IMR-90 (cell line): ENCODE results near the gene PBX4. TPM values are rescaled to one million over a fixed set of nuclear protein-coding genes. Genes with fewer than 3 reads are reported as not detected.

Experiments used
- ATAC-seq: fragments of 200-7000 bp; cut with Tn5 transposase; 2 replicates; pipeline ENCODE4 v1.9.1; 2020; ENCODE audit warnings: low read depth, mild to moderate bottlenecking, moderate library complexity
- BruUV-seq: library from RNA; stranded (reverse); fragments of 400-500 nt; replicated peaks from 2 replicates; lab custom pipeline; 2021; lab: Mats Ljungman, UMichigan
- CTCF ChIA-PET: fragments of 300-600 bp; formaldehyde crosslinking; extraction: SDS; loops from one replicate; lab custom pipeline; 2021; ENCODE audit warnings: antibody characterized with exemption; lab: Yijun Ruan, JAX
- POLR2A ChIA-PET: fragments of 300-600 bp; sonication (Branson Sonifier 250); formaldehyde crosslinking; loops from one replicate; lab custom pipeline; 2022; ENCODE audit warnings: antibody characterized with exemption; ENCODE audit not compliant: unreplicated experiment; lab: Charles Lee
- DNase-seq: peaks from one replicate; pipeline ENCODE4 v3.0.0; 2013
- H2AFZ ChIP-seq: replicated peaks from 2 replicates; pipeline ENCODE3; 2013; ENCODE audit warnings: low read length, mild to moderate bottlenecking; ENCODE audit not compliant: poor library complexity
- H2AK5ac ChIP-seq: 2 replicates; pipeline ENCODE4 v1.6.1; 2013; ENCODE audit warnings: low read depth, low read length, inconsistent platforms
- H2AK9ac ChIP-seq: replicated peaks from 2 replicates; pipeline ENCODE3; 2013; ENCODE audit warnings: mild to moderate bottlenecking, low read depth, low read length, moderate library complexity; ENCODE audit not compliant: poor library complexity
- H2BK120ac ChIP-seq: 2 replicates; pipeline ENCODE4 v1.6.1; 2013; ENCODE audit warnings: low read depth, low read length, inconsistent platforms
- H2BK15ac ChIP-seq: 3 replicates; pipeline ENCODE4 v1.6.1; 2013; ENCODE audit warnings: low read depth, low read length, inconsistent platforms
- H2BK20ac ChIP-seq: 2 replicates; pipeline ENCODE4 v1.6.1; 2013; ENCODE audit warnings: low read depth, mild to moderate bottlenecking, inconsistent platforms, low read length, moderate library complexity
- H2BK5ac ChIP-seq: 2 replicates; pipeline ENCODE4 v1.6.1; 2013; ENCODE audit warnings: mild to moderate bottlenecking, low read depth, low read length, inconsistent platforms; ENCODE audit not compliant: poor library complexity, severe bottlenecking
- H3K14ac ChIP-seq: replicated peaks from 2 replicates; pipeline ENCODE4 v1.6.1; 2013; ENCODE audit warnings: low read depth, low read length, inconsistent platforms
- H3K18ac ChIP-seq: 2 replicates; pipeline ENCODE4 v1.6.1; 2013; ENCODE audit warnings: low read depth, low read length, control low read depth
- H3K23ac ChIP-seq: 2 replicates; pipeline ENCODE4 v1.6.1; 2013; ENCODE audit warnings: low read depth, low read length, inconsistent platforms
- H3K27ac ChIP-seq: 2 replicates; pipeline ENCODE4 v1.5.1; 2013; ENCODE audit warnings: mild to moderate bottlenecking, control low read depth, low read length; ENCODE audit not compliant: insufficient read depth
- H3K27me3 ChIP-seq: 2 replicates; pipeline ENCODE4 v1.6.1; 2013; ENCODE audit warnings: low read length; ENCODE audit not compliant: control insufficient read depth, insufficient read depth
- H3K36me3 ChIP-seq: 2 replicates; pipeline ENCODE4 v1.6.1; 2013; ENCODE audit warnings: low read length, mixed read lengths; ENCODE audit not compliant: control insufficient read depth, insufficient read depth
- H3K4ac ChIP-seq: 2 replicates; pipeline ENCODE4 v1.6.1; 2013; ENCODE audit warnings: low read depth, low read length, inconsistent platforms
- H3K4me1 ChIP-seq: 2 replicates; pipeline ENCODE4 v1.6.1; 2013; ENCODE audit warnings: low read length, mixed read lengths; ENCODE audit not compliant: control insufficient read depth, insufficient read depth
- H3K4me2 ChIP-seq: 2 replicates; pipeline ENCODE4 v1.6.1; 2013; ENCODE audit warnings: low read depth, mild to moderate bottlenecking, control low read depth, low read length, moderate library complexity
- H3K4me3 ChIP-seq: 2 replicates; pipeline ENCODE4 v1.5.1; 2013; ENCODE audit warnings: low read depth, mild to moderate bottlenecking, control low read depth, low read length, moderate library complexity; ENCODE audit not compliant: insufficient read depth
- H3K56ac ChIP-seq: 2 replicates; pipeline ENCODE4 v1.6.1; 2013; ENCODE audit warnings: low read length, inconsistent platforms; ENCODE audit not compliant: insufficient read depth; ENCODE audit errors: extremely low read depth
- H3K79me1 ChIP-seq, 2 experiments: 2 replicates each; pipeline ENCODE4 v1.6.1; 2013; ENCODE audit warnings: low read length in 2 of 2, inconsistent platforms in 1 of 2, low read depth in 1 of 2
- H3K9ac ChIP-seq: 2 replicates; pipeline ENCODE4 v1.6.1; 2013; ENCODE audit warnings: low read depth, low read length, control low read depth
- H3K9me1 ChIP-seq: 2 replicates; pipeline ENCODE4 v1.6.1; 2013; ENCODE audit warnings: low read length, inconsistent platforms; ENCODE audit not compliant: insufficient read depth
- H3K9me3 ChIP-seq: 2 replicates; pipeline ENCODE4 v1.6.1; 2013; ENCODE audit warnings: low read length; ENCODE audit not compliant: control insufficient read depth, insufficient read depth
- H4K20me1 ChIP-seq: 2 replicates; pipeline ENCODE4 v1.6.1; 2013; ENCODE audit warnings: low read length, inconsistent platforms; ENCODE audit not compliant: insufficient read depth
- H4K5ac ChIP-seq: 2 replicates; pipeline ENCODE4 v1.6.1; 2013; ENCODE audit warnings: mild to moderate bottlenecking, low read depth, low read length, control low read depth
- H4K8ac ChIP-seq, 2 experiments: 2 replicates each; pipeline ENCODE4 v1.6.1; 2013; ENCODE audit warnings: low read depth in 2 of 2, low read length in 2 of 2, control low read depth in 1 of 2, inconsistent platforms in 1 of 2
- H4K91ac ChIP-seq: 2 replicates; pipeline ENCODE4 v1.6.1; 2013; ENCODE audit warnings: low read depth, low read length, inconsistent platforms; ENCODE audit not compliant: insufficient read depth
- CEBPB ChIP-seq: IDR thresholded peaks from 2 replicates; pipeline ENCODE4 v1.6.1; 2012; ENCODE audit warnings: low read depth, low read length, improper control_type of control experiment
- CHD1 ChIP-seq: IDR thresholded peaks from 2 replicates; pipeline ENCODE4 v1.6.1; 2012; ENCODE audit warnings: low read depth, low read length, improper control_type of control experiment
- NFE2L2 ChIP-seq: fragments of 150-350 bp; IDR thresholded peaks from 2 replicates; pipeline ENCODE4 v1.6.1; 2016; ENCODE audit warnings: low read depth, mild to moderate bottlenecking, low read length
- POLR2A ChIP-seq: IDR thresholded peaks from 2 replicates; pipeline ENCODE4 v1.6.1; 2012; ENCODE audit warnings: mild to moderate bottlenecking, low read depth, low read length
- RFX5 ChIP-seq: IDR thresholded peaks from 2 replicates; pipeline ENCODE4 v1.8.0; 2012; ENCODE audit warnings: low read depth, mild to moderate bottlenecking, low read length, moderate library complexity
- SMC3 ChIP-seq: fragments of 150-350 bp; IDR thresholded peaks from 2 replicates; pipeline ENCODE4 v1.6.1; 2016; ENCODE audit warnings: low read depth, mild to moderate bottlenecking, antibody characterized with exemption, low read length, moderate library complexity
- WGBS, 2 experiments: methylation state at CpG; one replicate each; pipeline versions ENCODE4 v1.1.5 to v1.1.7; 2013; ENCODE audit warnings: missing lambda C conversion rate in 2 of 2; ENCODE audit not compliant: insufficient read length in 1 of 2; ENCODE audit errors: extremely low coverage in 2 of 2; 5-methylcytosine and 5-hydroxymethylcytosine counted together
- dilution Hi-C: fragments of 300-500 bp; cut with HindIII; formaldehyde crosslinking; loops from one replicate; pipeline ENCODE4 v1.14.3; 2018; ENCODE audit warnings: low sequenced_read_pairs; ENCODE audit not compliant: unreplicated experiment
- in situ Hi-C: fragments of 300-500 bp; cut with MboI; formaldehyde crosslinking; loops from 3 replicates; pipeline ENCODE4 v1.14.3; 2019; ENCODE audit warnings: low sequenced_read_pairs, inconsistent platforms, mixed read lengths
- intact Hi-C: fragments of 100-400 bp; cut with micrococcal nuclease; formaldehyde crosslinking; loops from 2 replicates; pipeline ENCODE4 v1.10.0; 2022
- polyA plus RNA-seq, 3 experiments: library from polyadenylated mRNA; depleted of rRNA; stranded (reverse); fragments of >200 nt; gene quantifications; 2 replicates each; pipeline ENCODE4 v1.2.3, GENCODE V29; 2012; ENCODE audit warnings: low replicate concordance in 1 of 3
- total RNA-seq: library from RNA; depleted of rRNA; stranded (reverse); fragments of >200 nt; gene quantifications from 2 replicates; pipeline ENCODE4 v1.2.3, GENCODE V29; 2012
- TF ChIP-seq, protein P1 (sequence below): conservative IDR thresholded peaks from 2 replicates; pipeline ENCODE4 v1.5.1; 2012; ENCODE audit warnings: mild to moderate bottlenecking, low read depth, low read length, improper control_type of control experiment
- TF ChIP-seq, protein P2 (sequence below): fragments of 150-350 bp; IDR thresholded peaks from 2 replicates; pipeline ENCODE4 v1.6.1; 2017; ENCODE audit warnings: mild to moderate bottlenecking, antibody characterized with exemption, low read length, low read depth

Gene PBX4
- total and polyA plus RNA-seq, 2 of the 4 experiments (the other 2 are of a cell fraction) = 0.90 to 2.9 TPM

DNA sequence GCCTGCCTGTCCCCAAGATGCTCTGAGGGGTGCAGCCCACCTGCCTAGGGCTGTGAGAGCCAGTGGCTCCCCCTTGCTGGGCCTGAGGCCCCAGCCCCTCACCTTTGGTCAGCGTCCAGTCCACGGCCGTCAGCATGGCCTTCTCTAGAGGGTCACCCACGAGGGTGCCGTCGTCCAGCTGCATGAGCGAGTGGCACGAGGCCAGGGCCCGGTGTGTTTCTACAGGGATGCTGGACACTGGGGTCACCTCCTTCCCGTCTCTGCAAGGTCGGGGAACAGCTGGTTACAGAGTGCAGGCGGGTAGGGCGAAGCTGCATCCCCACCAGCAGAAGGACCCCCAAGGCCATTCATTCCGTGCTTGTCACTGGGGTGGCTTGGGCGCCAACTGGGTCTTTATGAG is 36.0 kb upstream of the PBX4 start:
- no peak overlapping the region for H3K56ac ChIP-seq
- POLR2A ChIA-PET = no interaction called here

More for the DNA sequence above, 36.0 kb upstream of the PBX4 start:
- 99% methylated on average over 14 of the region's 15 CpGs; no CpG with 5 or more reads in 1 of the 2 experiments for WGBS, 2 experiments
- H4K91ac ChIP-seq = no peak overlapping the region
- peaks cover 8% of the 10 kb centered on the region for H4K20me1 ChIP-seq
- no peaks in the 10 kb centered on the region for H3K27me3 ChIP-seq
- DNase-seq (no peak), ATAC-seq (no peak)
- no peak overlapping the region for H3K18ac ChIP-seq
- peaks cover under 1 to 11% of the 10 kb centered on the region in 2 experiments for H3K79me1 ChIP-seq
- no peaks in the 10 kb centered on the region; the same call in 1 of the 2 replicates for H3K4me1 ChIP-seq
- no peak overlapping the region for H2BK20ac ChIP-seq
- H3K14ac ChIP-seq = no peak overlapping the region
- H3K4me2 ChIP-seq = no peak overlapping the region
- peaks cover 3% of the 10 kb centered on the region for H3K9me1 ChIP-seq
- no peak overlapping the region for H4K8ac ChIP-seq
- H2BK5ac ChIP-seq = no peak overlapping the region
- peaks cover 85% of the 10 kb centered on the region for H3K36me3 ChIP-seq
- CTCF ChIA-PET = no interaction called here
- no TSS peak for BruUV-seq
- intact Hi-C loops = no loop called here
- no peak overlapping the region for H2AK5ac ChIP-seq
- in situ Hi-C loops = no loop called here
- TF ChIP-seq SMC3 (no peak), NFE2L2 (no peak), POLR2A (no peak), CEBPB (no peak), RFX5 (no peak), CHD1 (no peak)
- TF ChIP-seq, protein P1, sequence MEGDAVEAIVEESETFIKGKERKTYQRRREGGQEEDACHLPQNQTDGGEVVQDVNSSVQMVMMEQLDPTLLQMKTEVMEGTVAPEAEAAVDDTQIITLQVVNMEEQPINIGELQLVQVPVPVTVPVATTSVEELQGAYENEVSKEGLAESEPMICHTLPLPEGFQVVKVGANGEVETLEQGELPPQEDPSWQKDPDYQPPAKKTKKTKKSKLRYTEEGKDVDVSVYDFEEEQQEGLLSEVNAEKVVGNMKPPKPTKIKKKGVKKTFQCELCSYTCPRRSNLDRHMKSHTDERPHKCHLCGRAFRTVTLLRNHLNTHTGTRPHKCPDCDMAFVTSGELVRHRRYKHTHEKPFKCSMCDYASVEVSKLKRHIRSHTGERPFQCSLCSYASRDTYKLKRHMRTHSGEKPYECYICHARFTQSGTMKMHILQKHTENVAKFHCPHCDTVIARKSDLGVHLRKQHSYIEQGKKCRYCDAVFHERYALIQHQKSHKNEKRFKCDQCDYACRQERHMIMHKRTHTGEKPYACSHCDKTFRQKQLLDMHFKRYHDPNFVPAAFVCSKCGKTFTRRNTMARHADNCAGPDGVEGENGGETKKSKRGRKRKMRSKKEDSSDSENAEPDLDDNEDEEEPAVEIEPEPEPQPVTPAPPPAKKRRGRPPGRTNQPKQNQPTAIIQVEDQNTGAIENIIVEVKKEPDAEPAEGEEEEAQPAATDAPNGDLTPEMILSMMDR = no peak
- TF ChIP-seq, protein P2, sequence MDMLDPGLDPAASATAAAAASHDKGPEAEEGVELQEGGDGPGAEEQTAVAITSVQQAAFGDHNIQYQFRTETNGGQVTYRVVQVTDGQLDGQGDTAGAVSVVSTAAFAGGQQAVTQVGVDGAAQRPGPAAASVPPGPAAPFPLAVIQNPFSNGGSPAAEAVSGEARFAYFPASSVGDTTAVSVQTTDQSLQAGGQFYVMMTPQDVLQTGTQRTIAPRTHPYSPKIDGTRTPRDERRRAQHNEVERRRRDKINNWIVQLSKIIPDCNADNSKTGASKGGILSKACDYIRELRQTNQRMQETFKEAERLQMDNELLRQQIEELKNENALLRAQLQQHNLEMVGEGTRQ = no peak
- peak overlapping the region; percentile 21 for H2AFZ ChIP-seq
- H2BK15ac ChIP-seq = no peak overlapping the region
- H3K4ac ChIP-seq = no peak overlapping the region
- no peak overlapping the region for H3K27ac ChIP-seq
- no peak overlapping the region for H3K23ac ChIP-seq
- dilution Hi-C loops = no loop called here
- no peak overlapping the region for H2AK9ac ChIP-seq
- no peak overlapping the region for H3K9ac ChIP-seq
- H3K4me3 ChIP-seq = no peak overlapping the region
- H3K9me3 ChIP-seq = no peaks in the 10 kb centered on the region
- H4K5ac ChIP-seq = no peak overlapping the region
- no peak overlapping the region for H2BK120ac ChIP-seq
